Measurements from ENCODE around the gene LIG1. TPM values are rescaled to one million over a fixed set of nuclear protein-coding genes. Genes with fewer than 3 reads are reported as not detected.

The LIG1 gene
- polyA plus RNA-seq, 3 donors = 2.5 to 11.3 (median 3.6) TPM

DNA sequence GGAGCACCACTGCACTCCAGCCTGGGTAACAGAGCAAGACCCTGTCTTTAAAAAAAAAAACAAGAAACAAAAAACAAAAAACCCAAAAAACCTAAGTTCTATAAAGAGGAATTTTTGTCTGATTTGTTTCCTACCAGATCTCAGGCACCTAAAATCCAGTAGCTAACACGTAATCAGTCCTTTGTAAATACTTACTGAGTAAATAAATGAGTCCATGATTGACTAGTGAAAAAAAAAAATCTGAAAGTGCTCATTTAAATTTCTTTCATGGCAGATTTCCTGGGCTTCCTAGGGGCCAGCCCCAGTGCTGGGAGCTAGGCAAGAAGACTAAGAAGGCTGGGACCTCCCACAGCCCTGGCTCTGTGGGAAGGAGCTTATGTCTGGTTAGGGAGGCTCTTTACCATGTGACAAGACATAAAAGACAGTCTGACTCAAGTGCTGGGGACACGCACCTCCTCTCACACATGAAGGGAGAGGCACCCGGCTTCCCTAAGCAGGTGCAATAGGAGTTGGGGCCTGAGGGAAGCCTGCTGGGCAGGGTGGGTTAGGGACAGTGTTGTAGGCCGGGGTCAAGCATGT lies 22.5 kb downstream of the LIG1 start:
- peaks cover 13 to 60% of the 10 kb centered on the region in 2 donors for H3K36me3 ChIP-seq (replicated peaks in 1 of 2; ENCODE audit: control insufficient read depth in 1 of 2, insufficient read depth in 2 of 2, low read length in 2 of 2)
- intact Hi-C loops (cut with micrococcal nuclease) = no loop called here
- H3K36me3 Mint-ChIP-seq = peaks cover 44 to 74% of the 10 kb centered on the region in 2 donors

DNA sequence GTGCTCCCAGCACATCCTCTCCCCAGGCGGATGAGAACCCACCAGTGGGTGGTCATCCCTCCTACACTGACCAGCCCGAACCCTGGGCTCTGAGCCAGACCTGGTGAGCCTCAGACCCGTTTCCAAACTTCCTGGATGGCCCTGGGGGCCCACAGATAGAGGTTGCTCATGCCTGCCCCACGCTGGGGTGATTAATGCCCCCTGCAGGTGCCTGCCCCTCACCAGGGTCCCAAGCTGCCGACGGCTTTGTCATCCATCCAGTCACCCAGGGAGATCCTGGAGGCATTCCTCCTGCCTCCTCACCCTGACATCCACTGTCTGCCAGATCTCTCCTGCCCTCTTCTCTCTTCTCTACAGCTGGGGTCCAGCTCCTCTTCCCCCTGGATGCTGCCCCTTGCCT lies 31.1 kb downstream of the LIG1 start:
- Histone ChIP-seq H3K27ac (ENCODE audit: low read depth in 1 of 2, low read length in 2 of 2) (no peak overlapping the region), H3K9me3 (replicated peaks in 1 of 2; ENCODE audit: control insufficient read depth in 1 of 2, insufficient read depth in 1 of 2, low read length in 2 of 2) (no peaks in the 10 kb centered on the region), H3K79me2 (ENCODE audit: insufficient read depth, low read length) (no peaks in the 10 kb centered on the region), H3K9ac (ENCODE audit: insufficient read depth, low read length, poor library complexity, severe bottlenecking) (no peak overlapping the region), H2AFZ (ENCODE audit: insufficient read depth, low read depth, low read length, poor library complexity, severe bottlenecking) (no peak overlapping the region), H3K27me3 (ENCODE audit: control insufficient read depth in 2 of 2, insufficient read depth in 2 of 2, low read length in 2 of 2) (no peaks in the 10 kb centered on the region), H3K36me3 (replicated peaks in 1 of 2; ENCODE audit: control insufficient read depth in 1 of 2, insufficient read depth in 2 of 2, low read length in 2 of 2) (peaks cover 16 to 50% of the 10 kb centered on the region in 2 donors), H4K20me1 (ENCODE audit: insufficient read depth, low read length) (no peaks in the 10 kb centered on the region), H3K4me3 (replicated peaks in 1 of 3; ENCODE audit: low read depth in 2 of 3, low read length in 3 of 3) (no peak overlapping the region), H3K4me1 (ENCODE audit: control insufficient read depth in 1 of 2, insufficient read depth in 2 of 2, low read length in 2 of 2) (no peaks in the 10 kb centered on the region), H3K4me2 (replicated peaks; ENCODE audit: extremely low read depth, low read length, poor library complexity, severe bottlenecking) (no peak overlapping the region)
- Mint-ChIP-seq H3K4me3 (no peak overlapping the region), H3K9me3 (no peaks in the 10 kb centered on the region), H3K27me3 (ENCODE audit: low read depth in 3 of 3) (peaks cover 0 to 1% (median 0%) of the 10 kb centered on the region in 3 donors), H3K36me3 (peaks cover 46 to 60% of the 10 kb centered on the region in 2 donors), H3K27ac (peak overlapping the region in 2 of 7 donors; percentile 3 to 62), H3K4me1 (no peaks in the 10 kb centered on the region)
- 92% methylated on average over 6 of the region's 6 CpGs for WGBS (ENCODE audit: insufficient coverage)
- DNase-seq = no peak
- TF ChIP-seq, protein P1, sequence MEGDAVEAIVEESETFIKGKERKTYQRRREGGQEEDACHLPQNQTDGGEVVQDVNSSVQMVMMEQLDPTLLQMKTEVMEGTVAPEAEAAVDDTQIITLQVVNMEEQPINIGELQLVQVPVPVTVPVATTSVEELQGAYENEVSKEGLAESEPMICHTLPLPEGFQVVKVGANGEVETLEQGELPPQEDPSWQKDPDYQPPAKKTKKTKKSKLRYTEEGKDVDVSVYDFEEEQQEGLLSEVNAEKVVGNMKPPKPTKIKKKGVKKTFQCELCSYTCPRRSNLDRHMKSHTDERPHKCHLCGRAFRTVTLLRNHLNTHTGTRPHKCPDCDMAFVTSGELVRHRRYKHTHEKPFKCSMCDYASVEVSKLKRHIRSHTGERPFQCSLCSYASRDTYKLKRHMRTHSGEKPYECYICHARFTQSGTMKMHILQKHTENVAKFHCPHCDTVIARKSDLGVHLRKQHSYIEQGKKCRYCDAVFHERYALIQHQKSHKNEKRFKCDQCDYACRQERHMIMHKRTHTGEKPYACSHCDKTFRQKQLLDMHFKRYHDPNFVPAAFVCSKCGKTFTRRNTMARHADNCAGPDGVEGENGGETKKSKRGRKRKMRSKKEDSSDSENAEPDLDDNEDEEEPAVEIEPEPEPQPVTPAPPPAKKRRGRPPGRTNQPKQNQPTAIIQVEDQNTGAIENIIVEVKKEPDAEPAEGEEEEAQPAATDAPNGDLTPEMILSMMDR (IDR thresholded peaks at IDR 0.05) = no peak
- intact Hi-C loops (cut with micrococcal nuclease) = no loop called here

More for the DNA sequence above, 22.5 kb downstream of the LIG1 start:
- H3K27ac ChIP-seq (ENCODE audit: low read depth in 1 of 2, low read length in 2 of 2) = no peak overlapping the region
- Mint-ChIP-seq H3K4me3 (no peak overlapping the region), H3K9me3 (peaks cover 0 to 2% (median 0%) of the 10 kb centered on the region in 7 donors), H3K27me3 (ENCODE audit: low read depth in 3 of 3) (peaks cover 0 to 1% (median 0%) of the 10 kb centered on the region in 3 donors), H3K4me1 (no peaks in the 10 kb centered on the region), H3K27ac (peak overlapping the region in 3 of 7 donors; percentile 21 to 62 (median 30))
- no peaks in the 10 kb centered on the region for H4K20me1 ChIP-seq (ENCODE audit: insufficient read depth, low read length)
- no peak for DNase-seq
- no peak overlapping the region for H3K9ac ChIP-seq (ENCODE audit: insufficient read depth, low read length, poor library complexity, severe bottlenecking)
- H3K4me3 ChIP-seq (replicated peaks in 1 of 3; ENCODE audit: low read depth in 2 of 3, low read length in 3 of 3) = no peak overlapping the region
- no peaks in the 10 kb centered on the region for H3K79me2 ChIP-seq (ENCODE audit: insufficient read depth, low read length)
- no peaks in the 10 kb centered on the region for H3K4me1 ChIP-seq (ENCODE audit: control insufficient read depth in 1 of 2, insufficient read depth in 2 of 2, low read length in 2 of 2)
- no peak overlapping the region for H2AFZ ChIP-seq (ENCODE audit: insufficient read depth, low read depth, low read length, poor library complexity, severe bottlenecking)
- no peaks in the 10 kb centered on the region for H3K27me3 ChIP-seq (ENCODE audit: control insufficient read depth in 2 of 2, insufficient read depth in 2 of 2, low read length in 2 of 2)
- TF ChIP-seq, protein P1 (IDR thresholded peaks at IDR 0.05) = no peak
- H3K4me2 ChIP-seq (replicated peaks; ENCODE audit: extremely low read depth, low read length, poor library complexity, severe bottlenecking) = no peak overlapping the region
- WGBS (ENCODE audit: insufficient coverage) = 100% methylated on average over 1 of the region's 4 CpGs
- H3K9me3 ChIP-seq (replicated peaks in 1 of 2; ENCODE audit: control insufficient read depth in 1 of 2, insufficient read depth in 1 of 2, low read length in 2 of 2) = no peaks in the 10 kb centered on the region
